ENCODE data around the gene ATCAY. TPM values are rescaled to one million over a fixed set of nuclear protein-coding genes. Genes with fewer than 3 reads are reported as not detected.

The ATCAY gene
- total and polyA plus RNA-seq, 2 experiments from 2014 or later: not detected

GRCh38 chr19:3857449-3858003, 23.0 kb upstream of the ATCAY start:
- Histone ChIP-seq H3K36me3 (ENCODE audit: low read depth) (no peaks in the 10 kb centered on the region), H3K9me2 (ENCODE audit: insufficient read depth) (no peaks in the 10 kb centered on the region), H3K27ac (no peak overlapping the region), H4K20me1 (ENCODE audit: insufficient read depth) (no peaks in the 10 kb centered on the region), H3K4me2 (ENCODE audit: unreplicated experiment) (no peak overlapping the region), H3K79me2 (ENCODE audit: insufficient read depth) (no peaks in the 10 kb centered on the region), H3F3A (ENCODE audit: insufficient read depth) (no peaks in the 10 kb centered on the region), H3K9ac (no peak overlapping the region), H2AFZ (no peak overlapping the region), H3K4me1 (ENCODE audit: insufficient read depth) (no peaks in the 10 kb centered on the region), H3K27me3 (replicated peaks; ENCODE audit: insufficient read depth) (peaks cover 18% of the 10 kb centered on the region; the same call in 1 of the 2 replicates), H3K9me3 (ENCODE audit: low read depth) (no peaks in the 10 kb centered on the region), H3K4me3 (no peak overlapping the region)
- in situ Hi-C loops (cut with MboI): no loop called here
- DNase-seq: no peak
- 58 to 59% methylated on average over 12 of the region's 12 CpGs for WGBS, 2 experiments (ENCODE audit: low coverage in 1 of 2, low lambda C conversion rate in 2 of 2, missing lambda C conversion rate in 2 of 2)
- TF ChIP-seq EZH2 (IDR thresholded peaks at IDR 0.05; ENCODE audit: insufficient read depth, poor library complexity, severe bottlenecking): no peak
- TF ChIP-seq EZH2phosphoT487 (IDR thresholded peaks at IDR 0.05; ENCODE audit: insufficient read depth, low read depth): no peak

- 56 to 59% methylated on average over 17 of the region's 17 CpGs for WGBS, 2 experiments (ENCODE audit: low coverage in 1 of 2, low lambda C conversion rate in 2 of 2, missing lambda C conversion rate in 2 of 2)
- Histone ChIP-seq H3K9me3 (ENCODE audit: low read depth) (no peaks in the 10 kb centered on the region), H3K27ac (no peak overlapping the region), H3K27me3 (replicated peaks; ENCODE audit: insufficient read depth) (peaks cover 42% of the 10 kb centered on the region), H3K4me3 (no peak overlapping the region), H3K36me3 (ENCODE audit: low read depth) (no peaks in the 10 kb centered on the region), H2AFZ (no peak overlapping the region), H4K20me1 (ENCODE audit: insufficient read depth) (no peaks in the 10 kb centered on the region), H3K4me1 (ENCODE audit: insufficient read depth) (no peaks in the 10 kb centered on the region), H3K4me2 (ENCODE audit: unreplicated experiment) (no peak overlapping the region), H3K79me2 (ENCODE audit: insufficient read depth) (no peaks in the 10 kb centered on the region), H3F3A (ENCODE audit: insufficient read depth) (no peaks in the 10 kb centered on the region), H3K9me2 (ENCODE audit: insufficient read depth) (no peaks in the 10 kb centered on the region), H3K9ac (no peak overlapping the region)
- no peak for DNase-seq
- TF ChIP-seq EZH2phosphoT487 (IDR thresholded peaks at IDR 0.05; ENCODE audit: insufficient read depth, low read depth): no peak
- TF ChIP-seq EZH2 (IDR thresholded peaks at IDR 0.05; ENCODE audit: insufficient read depth, poor library complexity, severe bottlenecking): no peak
- in situ Hi-C loops (cut with MboI): no loop called here
These were observed 20.0 kb upstream of the ATCAY start for GRCh38 chr19:3860499-3860898.

- Histone ChIP-seq H3K4me1 (ENCODE audit: insufficient read depth) (no peaks in the 10 kb centered on the region), H3K9me2 (ENCODE audit: insufficient read depth) (no peaks in the 10 kb centered on the region), H3K4me2 (ENCODE audit: unreplicated experiment) (no peak overlapping the region), H3K4me3 (no peak overlapping the region), H2AFZ (no peak overlapping the region), H3K9ac (no peak overlapping the region), H4K20me1 (ENCODE audit: insufficient read depth) (no peaks in the 10 kb centered on the region), H3K9me3 (ENCODE audit: low read depth) (no peaks in the 10 kb centered on the region), H3K27ac (no peak overlapping the region), H3K36me3 (ENCODE audit: low read depth) (no peaks in the 10 kb centered on the region), H3K79me2 (ENCODE audit: insufficient read depth) (no peaks in the 10 kb centered on the region), H3F3A (ENCODE audit: insufficient read depth) (no peaks in the 10 kb centered on the region), H3K27me3 (replicated peaks; ENCODE audit: insufficient read depth) (peaks cover 62% of the 10 kb centered on the region)
- no peak for DNase-seq
- no peak for TF ChIP-seq EZH2phosphoT487 (IDR thresholded peaks at IDR 0.05; ENCODE audit: insufficient read depth, low read depth)
- no peak for TF ChIP-seq EZH2 (IDR thresholded peaks at IDR 0.05; ENCODE audit: insufficient read depth, poor library complexity, severe bottlenecking)
- WGBS, 2 experiments (ENCODE audit: low coverage in 1 of 2, low lambda C conversion rate in 2 of 2, missing lambda C conversion rate in 2 of 2): 54 to 56% methylated on average over 25 of the region's 25 CpGs
- in situ Hi-C loops (cut with MboI): no loop called here
These were observed 17.5 kb upstream of the ATCAY start for GRCh38 chr19:3862826-3863500.

GRCh38 chr19:3863648-3864047, 16.8 kb upstream of the ATCAY start:
- H3K79me2 ChIP-seq (ENCODE audit: insufficient read depth): no peaks in the 10 kb centered on the region
- H3K36me3 ChIP-seq (ENCODE audit: low read depth): no peaks in the 10 kb centered on the region
- no peak overlapping the region for H2AFZ ChIP-seq
- WGBS, 2 experiments (ENCODE audit: low coverage in 1 of 2, low lambda C conversion rate in 2 of 2, missing lambda C conversion rate in 2 of 2): 50 to 56% methylated on average over 12 of the region's 12 CpGs
- no peak for TF ChIP-seq EZH2phosphoT487 (IDR thresholded peaks at IDR 0.05; ENCODE audit: insufficient read depth, low read depth)
- no peak for TF ChIP-seq EZH2 (IDR thresholded peaks at IDR 0.05; ENCODE audit: insufficient read depth, poor library complexity, severe bottlenecking)
- peaks cover 62% of the 10 kb centered on the region for H3K27me3 ChIP-seq (replicated peaks; ENCODE audit: insufficient read depth)
- in situ Hi-C loops (cut with MboI): no loop called here
- H3K9ac ChIP-seq: no peak overlapping the region
- no peaks in the 10 kb centered on the region for H3K9me2 ChIP-seq (ENCODE audit: insufficient read depth)
- H3K4me1 ChIP-seq (ENCODE audit: insufficient read depth): no peaks in the 10 kb centered on the region
- no peak overlapping the region for H3K4me2 ChIP-seq (ENCODE audit: unreplicated experiment)
- H3K27ac ChIP-seq: no peak overlapping the region
- H3K4me3 ChIP-seq: no peak overlapping the region
- no peaks in the 10 kb centered on the region for H3K9me3 ChIP-seq (ENCODE audit: low read depth)
- DNase-seq: no peak
- H3F3A ChIP-seq (ENCODE audit: insufficient read depth): no peaks in the 10 kb centered on the region
- no peaks in the 10 kb centered on the region for H4K20me1 ChIP-seq (ENCODE audit: insufficient read depth)

Measured in GM23248 (cell line).